Right lobe of liver (tissue), 6 donors: Measurements from ENCODE around the gene ADAMTS14. TPM values are rescaled to one million over a fixed set of nuclear protein-coding genes. Genes with fewer than 3 reads are reported as not detected.

Experiments
- ATAC-seq, 4 donors: fragments of 200-7000 bp; cut with Tn5 transposase; one replicate each; pipeline ENCODE4 v1.9.1; 2020; ENCODE audit warnings: mild to moderate bottlenecking in 4 of 4, moderate library complexity in 4 of 4
- DNase-seq, 3 donors: peaks; one replicate each; pipeline ENCODE4 v3.0.0-alpha.2; 2020
- H3K27ac ChIP-seq, 3 donors: fragments of 200-600 bp; one replicate each; pipeline ENCODE4 v1.8.0; 2022
- H3K27me3 ChIP-seq, 2 donors: fragments of 200-600 bp; one replicate each; pipeline ENCODE4 v1.8.0; 2022
- H3K36me3 ChIP-seq, 4 donors: fragments of 200-600 bp; sonication (generic) in 1 of 4; one replicate each; pipeline versions ENCODE4 v1.5.1 to v1.8.0; 2017 to 2022; ENCODE audit warnings: control low read depth in 1 of 4
- H3K4me1 ChIP-seq, 4 donors: fragments of 200-600 bp; sonication (generic) in 1 of 4; one replicate each; pipeline versions ENCODE4 v1.5.1 to v1.8.0; 2017 to 2022; ENCODE audit warnings: control low read depth in 1 of 4
- H3K4me3 ChIP-seq, 3 donors: fragments of 200-600 bp; one replicate each; pipeline ENCODE4 v1.8.0; 2022
- H3K9me3 ChIP-seq, 4 donors: fragments of 200-600 bp; sonication (generic) in 1 of 4; one replicate each; pipeline versions ENCODE4 v1.5.1 to v1.8.0; 2017 to 2022; ENCODE audit warnings: control low read depth in 1 of 4
- CTCF ChIP-seq, 4 donors: fragments of 200-600 bp in 3 of 4; fragments of 450-650 bp in 1 of 4; IDR thresholded peaks; one replicate each; pipeline versions ENCODE4 v1.5.1 to v1.8.0; 2016 to 2022; ENCODE audit warnings: antibody characterized with exemption in 4 of 4, mild to moderate bottlenecking in 2 of 4
- POLR2A ChIP-seq: fragments of 450-650 bp; IDR thresholded peaks from one replicate; pipeline ENCODE4 v1.6.1; 2017; ENCODE audit warnings: antibody characterized with exemption, mild to moderate bottlenecking
- WGBS: methylation state at CpG from one replicate; pipeline ENCODE4 v1.1.6; 2018; ENCODE audit warnings: low coverage, low lambda C conversion rate; ENCODE audit not compliant: insufficient coverage; ENCODE audit errors: missing lambda C conversion rate; 5-methylcytosine and 5-hydroxymethylcytosine counted together
- intact Hi-C, 2 donors: fragments of 100-400 bp; cut with DNase I; formaldehyde crosslinking; loops; one replicate each; pipeline versions ENCODE4 v1.11.2 to v1.14.1; 2022
- total RNA-seq, 6 experiments: library from RNA; depleted of rRNA in 2 of 6; stranded (reverse); fragments of >200 nt in 2 of 6; fragmentation: NEBNext Ultra II Directional in 3 of 6; extraction: Animal tissue kit (Norgen Biotek cat#: 25700) in 3 of 6; gene quantifications; one replicate each; pipeline versions ENCODE4 v1.1.0 to v1.2.4, GENCODE V29; 2016 to 2023
- donor health status: DM: no; HTN: yes; CAD: no.
- donor health status: DM: no; HTN: no; CAD: no.
- donor health status: DM: no; HTN: no; CAD: no.
- donor health status: DM: no; HTN: yes; CAD: no.
- donor health status: DM: no; HTN: yes; CAD: no.

ADAMTS14 gene
- total RNA-seq, 6 experiments from 2014 or later: 0.06 to 0.18 (median 0.11) TPM

GRCh38 chr10:70748305-70748704 lies 76.0 kb downstream of the ADAMTS14 start:
- no peak overlapping the region for H3K4me3 ChIP-seq
- no peaks in the 10 kb centered on the region for H3K4me1 ChIP-seq
- no peaks in the 10 kb centered on the region for H3K9me3 ChIP-seq
- H3K27ac ChIP-seq: no peak overlapping the region
- no peak for DNase-seq
- WGBS: 100% methylated on average over 2 of the region's 3 CpGs
- H3K36me3 ChIP-seq: no peaks in the 10 kb centered on the region
- intact Hi-C loops: no loop called here
- no peak for ATAC-seq
- H3K27me3 ChIP-seq: no peaks in the 10 kb centered on the region
- TF ChIP-seq CTCF (IDR thresholded peaks at IDR 0.05): no peak
- TF ChIP-seq POLR2A: no peak

- DNase-seq (no peak), ATAC-seq (no peak)
- H3K4me1 ChIP-seq: no peaks in the 10 kb centered on the region
- no peaks in the 10 kb centered on the region for H3K9me3 ChIP-seq
- no peak for TF ChIP-seq CTCF (IDR thresholded peaks at IDR 0.05)
- 83% methylated on average over 5 of the region's 10 CpGs for WGBS
- H3K4me3 ChIP-seq: no peak overlapping the region
- H3K36me3 ChIP-seq: no peaks in the 10 kb centered on the region
- no peak overlapping the region for H3K27ac ChIP-seq
- intact Hi-C loops: no loop called here
- H3K27me3 ChIP-seq: no peaks in the 10 kb centered on the region
These were observed 76.7 kb downstream of the ADAMTS14 start for GRCh38 chr10:70748801-70749573.

GRCh38 chr10:70749756-70750155 lies 77.5 kb downstream of the ADAMTS14 start:
- intact Hi-C loops: loop anchor here (5.0 to 10.0 kb wide), 2 partner anchors 197 to 285 kb away; no protein-coding TSS in a partner anchor
- 92% methylated on average over 2 of the region's 10 CpGs for WGBS
- Histone ChIP-seq H3K4me1 (no peaks in the 10 kb centered on the region), H3K4me3 (no peak overlapping the region), H3K36me3 (no peaks in the 10 kb centered on the region), H3K9me3 (no peaks in the 10 kb centered on the region), H3K27ac (no peak overlapping the region), H3K27me3 (no peaks in the 10 kb centered on the region)
- TF ChIP-seq CTCF (IDR thresholded peaks at IDR 0.05) (no peak), POLR2A (no peak)
- ATAC-seq (no peak), DNase-seq (no peak)

GRCh38 chr10:70750156-70750703 lies 77.9 kb downstream of the ADAMTS14 start:
- Histone ChIP-seq H3K27me3 (no peaks in the 10 kb centered on the region), H3K4me3 (no peak overlapping the region), H3K27ac (no peak overlapping the region), H3K4me1 (no peaks in the 10 kb centered on the region), H3K36me3 (no peaks in the 10 kb centered on the region), H3K9me3 (no peaks in the 10 kb centered on the region)
- no peak for ATAC-seq
- no CpG with 5 or more reads among the region's 3 CpGs for WGBS
- no peak for DNase-seq
- intact Hi-C loops: loop anchor here (5.0 to 10.0 kb wide), 2 partner anchors 198 to 285 kb away; no protein-coding TSS in a partner anchor
- TF ChIP-seq CTCF (IDR thresholded peaks at IDR 0.05) (no peak), POLR2A (no peak)
